HG02970 (cell line): ENCODE data around the gene PTGR3.

Experiments used
- ATAC-seq: cut with Tn5 transposase; IDR thresholded peaks from one replicate; pipeline ENCODE4 v1.9.1; 2021; ENCODE audit warnings: mild to moderate bottlenecking, moderate library complexity, moderate number of reproducible peaks; ENCODE audit not compliant: unreplicated experiment, low FRiP score

Gene PTGR3, protein sequence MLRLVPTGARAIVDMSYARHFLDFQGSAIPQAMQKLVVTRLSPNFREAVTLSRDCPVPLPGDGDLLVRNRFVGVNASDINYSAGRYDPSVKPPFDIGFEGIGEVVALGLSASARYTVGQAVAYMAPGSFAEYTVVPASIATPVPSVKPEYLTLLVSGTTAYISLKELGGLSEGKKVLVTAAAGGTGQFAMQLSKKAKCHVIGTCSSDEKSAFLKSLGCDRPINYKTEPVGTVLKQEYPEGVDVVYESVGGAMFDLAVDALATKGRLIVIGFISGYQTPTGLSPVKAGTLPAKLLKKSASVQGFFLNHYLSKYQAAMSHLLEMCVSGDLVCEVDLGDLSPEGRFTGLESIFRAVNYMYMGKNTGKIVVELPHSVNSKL

DNA sequence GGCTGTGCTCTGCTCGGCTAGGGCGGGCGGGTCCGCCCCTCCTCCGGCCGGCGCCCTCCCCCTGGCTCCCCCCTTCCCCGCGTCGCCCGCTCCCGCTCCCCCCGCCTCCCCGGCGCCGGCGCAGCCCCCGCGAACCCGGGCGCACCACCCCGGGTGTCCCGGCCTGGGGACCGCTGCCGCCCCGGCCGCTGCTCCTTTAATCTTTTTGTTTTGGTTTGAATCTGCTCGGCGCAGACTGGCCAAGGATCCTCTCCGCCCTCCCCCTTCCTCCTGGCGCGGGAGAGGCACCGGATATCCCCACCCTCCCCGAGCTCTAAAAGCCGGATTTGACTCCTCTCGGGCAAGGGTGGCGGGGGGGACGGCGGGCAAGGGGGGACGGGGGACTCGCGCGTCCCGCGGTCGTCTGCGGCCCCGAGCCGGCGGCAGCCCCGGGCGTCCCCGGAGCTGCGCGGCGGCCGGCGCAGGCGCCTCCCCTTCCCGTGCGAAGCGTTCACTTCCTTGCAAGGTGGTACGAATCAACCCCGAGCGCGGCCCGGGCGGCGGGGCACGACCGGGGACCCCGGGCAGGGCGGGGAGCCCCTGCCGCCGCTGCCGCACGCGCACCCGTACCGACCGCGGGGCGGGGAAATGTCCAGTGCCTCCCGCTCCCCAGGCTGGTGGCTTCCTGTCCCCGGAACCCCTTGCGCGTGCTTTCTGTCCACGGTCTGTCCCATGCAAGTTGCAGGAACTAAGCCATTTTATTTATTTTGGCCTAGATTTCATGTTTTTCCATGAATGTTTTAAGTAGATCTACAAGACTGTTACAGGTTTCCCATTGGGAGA, at the start of gene PTGR3:
Gene PTGR3, minus strand, starts transcription at position 11 of the 822 bp plus-strand sequence. CDS start 81 bp downstream, outside the sequence.
- ATAC-seq, result peak; percentile 57

DNA sequence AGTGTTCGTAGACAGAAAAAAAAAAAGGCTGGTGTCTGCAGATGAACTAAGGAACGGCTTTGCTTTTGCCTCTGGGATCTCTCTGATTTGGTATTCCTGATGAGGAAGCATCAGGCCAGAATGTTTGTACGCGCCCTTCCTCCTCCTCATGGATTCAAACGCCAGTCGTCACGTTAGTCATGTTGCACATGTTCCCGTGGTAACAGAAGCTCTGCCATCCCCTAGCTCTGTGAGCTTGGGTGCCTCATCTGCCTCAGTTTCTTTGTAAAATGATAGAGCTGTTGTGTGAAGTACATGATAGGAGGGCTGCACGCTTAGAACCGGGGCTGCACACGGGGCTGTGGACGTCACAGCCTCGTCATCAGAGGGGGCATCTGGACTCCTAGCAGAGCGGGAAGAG, 48.7 kb upstream of the PTGR3 start:
- no peak for ATAC-seq

DNA sequence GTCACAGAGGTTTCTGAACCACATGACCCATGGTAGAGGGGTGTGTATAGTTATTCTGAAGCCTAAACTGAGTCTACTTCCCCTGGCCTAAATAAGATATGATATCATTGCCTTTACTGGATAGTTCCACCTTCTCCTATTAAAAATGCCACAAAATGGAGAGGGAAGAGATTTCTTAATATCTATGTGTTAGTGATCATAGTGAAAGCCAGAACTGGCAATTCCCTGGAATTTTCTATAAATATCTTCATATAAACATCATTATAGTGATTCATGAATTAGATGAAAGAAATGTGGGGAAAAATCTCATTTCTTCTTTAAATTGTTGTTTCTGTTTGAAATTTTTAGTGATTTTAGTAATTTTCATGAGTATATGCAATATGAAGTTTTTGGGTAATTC, 47.4 kb upstream of the PTGR3 start:
- ATAC-seq, result no peak

DNA sequence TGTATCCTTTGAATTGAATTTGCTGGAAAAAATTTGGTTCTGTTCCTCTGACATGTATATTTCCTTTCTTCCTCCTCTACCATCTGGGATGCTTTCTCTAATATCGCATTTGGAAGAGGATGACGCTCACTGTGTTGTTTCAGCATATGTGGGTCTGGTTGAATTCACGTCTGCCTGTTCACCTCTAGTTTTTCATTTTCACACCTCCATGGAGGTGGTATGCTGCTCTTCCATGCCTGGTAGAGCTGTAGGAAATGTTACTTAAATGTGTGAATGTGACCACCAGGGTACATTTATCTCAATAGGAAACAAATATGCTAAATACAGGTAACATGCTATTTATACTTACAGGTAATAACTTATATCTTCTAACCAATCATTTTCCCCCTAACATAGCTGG, 46.2 kb upstream of the PTGR3 start:
- no peak for ATAC-seq

DNA sequence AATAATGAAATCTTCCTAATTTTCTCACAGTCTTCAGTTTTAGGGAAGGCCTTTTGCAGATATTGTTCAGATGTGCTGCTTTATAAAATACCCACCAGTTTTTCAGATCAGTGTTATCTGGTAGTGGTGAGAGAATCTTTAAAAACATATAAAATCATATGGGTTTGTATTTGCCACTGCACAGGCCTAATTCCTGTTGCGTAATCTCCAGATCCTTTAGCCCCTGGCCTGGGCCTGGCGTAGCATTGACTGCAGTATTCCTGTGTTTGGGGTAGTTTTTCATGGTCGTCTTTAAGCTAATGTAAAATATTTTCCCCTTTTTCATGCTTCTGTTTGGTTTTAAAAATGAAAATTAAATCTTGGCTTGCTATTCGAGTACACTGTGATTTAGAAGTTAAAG, 44.8 kb upstream of the PTGR3 start:
- ATAC-seq, result no peak

DNA sequence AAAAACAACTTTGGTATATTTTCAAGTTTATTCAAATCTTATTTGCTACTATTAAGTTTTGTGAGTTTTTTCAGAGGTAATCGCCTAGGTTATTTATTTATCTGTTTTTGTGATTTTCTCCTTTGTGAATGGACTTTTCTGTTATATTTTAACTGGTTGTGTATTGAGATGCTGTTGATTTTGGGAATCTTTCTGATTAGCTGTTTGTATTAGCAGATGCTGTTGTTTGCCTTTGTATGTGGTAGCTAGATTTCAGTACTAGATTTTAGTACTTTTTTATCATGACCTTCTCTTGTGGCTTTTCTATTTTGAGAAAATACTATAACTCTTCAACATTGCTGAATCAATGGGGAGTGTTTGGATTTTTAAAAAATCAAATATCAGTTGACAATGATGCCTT, 44.1 kb upstream of the PTGR3 start:
- no peak for ATAC-seq

DNA sequence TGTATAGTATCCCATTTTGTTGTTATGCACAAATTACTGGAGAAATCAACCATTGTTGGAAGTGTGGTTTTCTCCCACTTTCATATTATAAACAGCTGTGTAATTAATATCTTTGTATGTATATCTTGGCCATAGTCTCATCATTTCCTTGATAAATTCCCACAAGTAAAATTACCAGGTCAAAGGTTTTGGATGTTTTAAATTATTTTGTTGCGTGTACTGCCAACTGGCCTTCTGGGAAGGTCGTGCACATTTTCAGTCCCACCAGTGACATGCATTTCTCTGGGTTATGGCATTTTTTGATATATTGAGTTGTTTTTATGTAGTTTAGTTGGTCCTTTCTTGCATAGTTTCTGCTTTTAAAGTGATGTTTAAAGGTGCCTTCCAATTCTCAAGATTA, 43.2 kb upstream of the PTGR3 start:
- no peak for ATAC-seq

DNA sequence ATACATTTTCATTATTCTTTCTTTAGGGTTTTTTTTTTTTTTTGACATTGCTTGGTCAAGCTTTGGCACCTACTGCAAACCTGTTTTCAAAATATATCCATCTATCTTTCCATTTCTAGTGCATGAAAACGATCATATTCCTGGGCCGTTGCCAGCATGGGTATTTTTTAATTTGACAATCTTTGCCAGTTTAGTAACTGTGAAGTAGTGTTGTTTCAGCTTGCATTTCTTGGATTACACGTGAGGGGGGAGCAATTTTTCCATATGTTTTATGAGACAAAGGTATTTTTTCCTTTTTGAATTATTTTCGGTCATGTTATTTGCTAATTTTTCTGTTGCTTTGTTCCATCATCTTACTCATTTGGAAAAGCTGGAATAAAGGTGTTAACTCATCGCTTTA, 42.5 kb upstream of the PTGR3 start:
- ATAC-seq, result no peak

DNA sequence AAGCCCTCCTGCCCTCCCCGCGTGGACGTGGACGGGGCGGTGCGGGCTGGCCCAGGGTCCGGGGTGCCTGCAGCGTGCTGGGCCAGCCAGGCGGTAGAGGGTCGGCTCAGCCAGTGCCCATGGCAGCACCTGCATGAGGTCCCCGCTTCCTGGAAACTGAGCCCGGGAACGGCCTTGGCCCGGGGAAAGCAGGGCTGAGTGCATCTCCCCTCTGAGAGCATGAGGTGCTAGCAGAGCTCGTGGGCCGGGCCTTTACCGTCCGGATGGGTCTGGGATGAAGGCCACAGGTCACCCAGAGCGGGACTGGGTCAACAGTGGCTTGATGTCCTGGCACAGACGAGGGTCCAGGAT, 41.5 kb upstream of the PTGR3 start:
- ATAC-seq, result no peak

DNA sequence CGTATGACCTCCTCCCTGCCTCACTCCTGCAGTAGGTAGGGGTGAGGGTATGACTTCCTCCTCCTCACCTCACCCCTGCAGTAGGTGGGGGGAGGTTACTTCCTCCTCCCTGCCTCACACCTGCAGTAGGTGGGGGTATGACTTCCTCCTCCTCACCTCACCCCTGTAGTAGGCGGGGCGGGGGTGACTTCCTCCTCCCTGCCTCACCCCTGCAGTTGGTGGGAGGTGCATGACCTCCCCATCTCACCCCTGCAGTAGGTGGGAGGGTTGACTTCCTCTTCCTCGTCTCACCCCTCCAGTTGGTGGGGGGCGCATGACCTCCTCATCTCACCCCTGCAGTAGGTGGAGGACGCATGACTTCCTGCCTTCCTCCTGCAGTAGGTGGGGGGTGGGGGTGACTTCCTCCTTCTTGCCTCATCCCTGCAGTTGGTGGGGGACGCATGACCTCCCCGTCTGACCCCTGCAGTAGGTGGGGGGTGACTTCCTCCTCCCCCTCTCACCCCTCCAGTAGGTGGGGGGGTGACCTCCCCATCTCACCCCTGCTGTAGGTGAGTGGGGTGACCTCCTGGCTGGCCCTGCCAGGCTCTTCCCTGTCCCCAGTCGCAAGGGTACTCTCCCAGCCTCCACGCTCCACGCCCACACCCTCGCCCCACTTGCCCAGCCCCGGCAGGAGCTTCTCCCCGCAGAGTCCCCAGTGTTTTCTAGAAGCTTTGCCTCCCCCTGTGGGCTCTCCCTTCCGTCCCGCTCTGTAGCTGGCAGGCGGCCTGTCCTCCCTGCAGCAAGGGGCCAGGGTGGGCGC, 40.9 kb upstream of the PTGR3 start:
- ATAC-seq, result no peak

DNA sequence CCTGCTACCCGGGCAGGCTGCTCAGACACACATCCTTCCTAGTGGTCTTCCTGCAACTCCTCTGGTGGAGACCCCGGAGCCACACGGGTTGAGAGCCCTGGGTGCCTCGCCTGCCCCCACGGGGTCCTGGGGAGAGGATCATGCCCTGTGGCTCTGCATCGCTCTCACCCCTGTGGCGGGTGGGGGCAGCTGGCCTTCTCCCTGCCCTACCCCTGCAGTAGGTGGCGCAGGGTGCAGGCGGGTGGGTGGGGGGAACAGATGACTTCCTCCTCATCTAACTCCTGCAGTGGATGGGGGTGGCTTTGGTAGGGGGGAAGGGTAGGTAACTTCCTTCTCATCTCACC, 40.2 kb upstream of the PTGR3 start:
- no peak for ATAC-seq

DNA sequence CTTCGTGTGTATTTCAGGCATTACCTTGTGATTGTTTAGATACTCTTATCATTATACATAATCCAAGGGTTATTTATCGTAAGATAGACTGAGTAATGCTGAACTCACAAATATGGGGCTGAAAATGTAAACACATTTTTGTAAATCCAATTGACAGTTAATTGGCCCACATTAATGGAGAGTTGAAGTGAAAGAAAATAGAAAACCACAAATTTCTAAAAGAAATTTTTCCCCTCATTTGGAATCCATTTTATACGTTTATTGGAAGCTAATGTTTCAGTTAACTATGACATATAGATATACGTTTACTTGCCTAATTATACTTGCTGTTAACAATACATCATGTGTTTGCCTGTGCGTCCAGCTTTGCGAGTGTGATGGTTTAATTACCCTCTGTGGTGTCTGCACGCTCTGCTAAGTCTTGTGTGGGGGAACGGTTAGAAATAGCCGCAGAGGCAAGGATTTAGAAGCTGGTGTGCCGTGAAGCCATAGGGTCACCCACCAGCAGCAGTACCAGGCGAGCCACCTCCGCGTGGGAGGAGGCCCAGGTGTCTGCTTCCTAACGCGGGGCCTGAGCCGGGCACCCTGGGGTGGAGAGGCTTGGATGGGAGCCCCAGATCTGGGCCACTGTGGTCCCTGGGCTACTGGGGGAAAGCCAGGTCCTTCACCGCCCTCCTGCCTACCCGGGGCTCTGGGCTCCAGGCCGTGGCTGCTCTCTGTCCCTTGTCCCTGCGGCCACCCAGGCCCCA, 39.7 kb upstream of the PTGR3 start:
- ATAC-seq, result no peak

DNA sequence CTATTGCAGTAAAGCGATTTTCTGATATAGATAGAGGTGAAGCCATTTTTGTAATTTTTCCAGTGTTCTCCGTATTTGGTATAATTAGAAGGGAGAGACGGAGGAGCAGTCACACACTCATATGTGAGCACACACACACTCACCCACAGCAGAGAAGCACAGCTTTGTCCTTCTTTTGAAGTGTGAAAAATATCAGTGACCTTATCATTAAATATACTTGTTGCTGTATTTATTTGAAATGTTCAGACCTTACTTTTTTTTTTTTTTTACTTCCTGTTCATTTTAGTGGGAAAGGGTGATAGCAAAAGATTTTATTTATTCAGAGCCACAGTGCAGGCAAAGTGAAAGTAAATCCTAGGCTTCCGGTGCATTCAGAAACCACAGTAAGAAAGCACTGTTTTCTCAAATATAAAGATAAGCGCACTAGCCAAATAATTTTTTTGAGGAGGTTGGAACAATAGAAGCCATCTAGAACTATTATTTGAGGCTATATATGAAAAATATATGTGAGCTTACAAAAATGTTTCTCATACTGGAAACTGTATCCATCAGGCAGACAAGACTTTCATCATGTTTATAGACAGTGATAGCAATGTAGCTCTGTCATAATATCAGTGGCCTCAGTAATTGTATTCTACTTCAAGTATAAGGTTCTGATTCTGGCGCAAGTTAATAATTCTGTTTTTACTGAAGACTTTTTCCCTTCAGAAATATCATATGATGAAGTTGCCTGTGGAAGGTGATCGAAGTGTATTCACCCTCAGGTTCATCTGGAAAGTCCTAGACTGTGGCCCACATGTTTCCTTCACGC, 38.9 kb upstream of the PTGR3 start:
- ATAC-seq, result no peak

DNA sequence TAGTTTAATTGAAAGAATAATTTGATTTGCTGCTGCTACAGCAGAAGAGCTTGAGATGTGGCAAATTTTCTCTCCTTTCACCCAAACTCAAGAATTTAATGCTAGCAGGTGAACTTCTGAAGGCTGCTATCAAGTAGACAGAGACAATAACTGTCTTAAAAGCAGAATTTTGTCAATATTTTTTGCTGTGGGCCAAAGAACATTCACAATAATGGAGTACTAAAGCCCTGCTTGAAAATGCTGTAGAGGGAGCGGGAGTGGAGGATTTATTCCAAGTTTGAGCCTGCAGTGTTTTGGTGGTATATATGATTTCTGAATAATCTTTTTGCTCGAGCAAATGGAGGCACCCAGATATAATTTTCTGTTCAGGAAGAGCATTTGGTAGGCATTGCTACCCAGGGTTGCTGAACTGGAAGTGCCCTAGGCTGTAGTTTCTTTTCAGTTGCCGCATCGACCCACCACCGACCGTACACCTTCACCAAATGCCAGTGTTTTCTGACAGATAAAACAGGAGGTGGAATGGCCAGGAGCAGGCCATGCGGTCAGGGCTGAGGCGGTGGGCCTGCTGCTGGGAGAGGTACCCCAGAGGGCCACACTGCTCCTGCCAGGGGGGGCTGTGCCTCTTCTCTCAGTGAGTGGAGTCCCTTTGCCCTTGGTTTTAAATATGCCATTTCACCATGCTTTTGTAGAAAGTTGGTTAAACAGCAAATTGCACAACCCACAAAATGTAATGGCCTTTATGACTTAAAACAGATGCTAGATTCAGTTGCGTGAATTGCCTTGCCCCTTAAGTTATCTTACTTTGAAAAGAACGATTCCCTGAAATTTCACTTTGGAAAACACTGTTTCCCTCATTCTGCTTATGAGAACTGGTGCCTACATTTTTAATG, 38.0 kb upstream of the PTGR3 start:
- ATAC-seq, result no peak

DNA sequence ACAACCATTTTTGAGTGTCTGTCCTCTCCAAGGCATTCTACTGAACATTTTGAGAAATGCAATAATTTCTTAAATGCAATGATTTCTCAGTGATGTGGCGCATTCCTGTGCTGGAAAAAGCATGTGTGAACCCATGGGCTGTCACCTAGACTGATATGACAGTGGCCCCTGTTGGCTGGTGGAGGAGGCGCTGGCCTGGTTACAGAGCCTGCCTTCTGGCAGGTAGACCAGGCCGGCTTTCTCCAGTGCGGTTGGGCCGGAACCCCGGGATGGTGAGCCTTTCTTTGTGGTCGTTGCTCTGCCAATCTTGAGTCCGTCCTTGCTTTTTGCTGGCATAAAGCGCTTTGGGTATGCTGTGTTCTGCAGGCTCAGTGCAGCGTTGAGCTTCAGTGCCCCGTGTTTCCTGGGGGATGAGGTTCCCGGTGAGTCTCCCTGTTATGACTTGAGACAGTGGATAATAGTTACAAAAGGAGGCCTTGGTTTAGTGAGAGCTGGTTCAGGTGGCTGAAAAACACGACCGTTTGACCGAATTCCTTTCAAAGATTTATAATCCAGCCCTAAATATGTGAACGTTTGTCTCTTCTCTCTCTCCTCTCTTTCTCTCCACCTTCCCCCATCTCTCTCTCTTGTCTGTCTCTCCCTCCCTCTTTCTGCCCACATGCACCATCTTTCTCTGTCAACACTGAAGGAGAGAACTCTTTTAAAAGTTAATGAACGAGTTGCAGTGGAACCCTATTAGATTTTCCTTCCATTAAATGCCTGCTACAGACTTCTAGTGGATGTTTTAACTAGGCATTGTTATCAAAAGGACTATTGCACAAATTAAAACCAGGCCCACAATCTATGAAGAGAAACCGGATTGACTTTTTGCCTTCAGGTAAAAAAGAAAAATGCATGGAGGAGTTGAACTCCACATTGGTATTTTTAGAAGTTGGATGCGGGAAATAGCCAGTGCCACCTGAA, 35.7 kb upstream of the PTGR3 start:
- ATAC-seq, result no peak

DNA sequence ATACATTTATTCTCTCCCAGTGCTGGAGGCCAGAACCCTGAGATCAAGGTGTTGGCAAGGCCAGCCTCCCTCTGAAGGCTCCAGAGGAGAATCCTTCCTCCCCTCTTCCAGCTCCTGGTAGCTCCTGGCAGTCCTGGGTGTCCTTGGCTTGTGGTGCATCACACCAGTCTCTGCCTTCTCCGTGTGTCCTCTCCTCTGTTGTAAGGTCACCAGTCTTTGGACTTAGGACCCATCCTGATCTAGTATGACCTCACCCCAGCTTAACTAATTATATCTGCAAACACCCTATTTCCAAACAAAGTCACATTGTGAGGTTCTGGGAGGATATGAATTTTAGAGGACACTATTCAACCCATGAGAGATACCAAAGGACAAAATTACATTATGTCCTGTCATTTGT, 32.8 kb upstream of the PTGR3 start:
- no peak for ATAC-seq

DNA sequence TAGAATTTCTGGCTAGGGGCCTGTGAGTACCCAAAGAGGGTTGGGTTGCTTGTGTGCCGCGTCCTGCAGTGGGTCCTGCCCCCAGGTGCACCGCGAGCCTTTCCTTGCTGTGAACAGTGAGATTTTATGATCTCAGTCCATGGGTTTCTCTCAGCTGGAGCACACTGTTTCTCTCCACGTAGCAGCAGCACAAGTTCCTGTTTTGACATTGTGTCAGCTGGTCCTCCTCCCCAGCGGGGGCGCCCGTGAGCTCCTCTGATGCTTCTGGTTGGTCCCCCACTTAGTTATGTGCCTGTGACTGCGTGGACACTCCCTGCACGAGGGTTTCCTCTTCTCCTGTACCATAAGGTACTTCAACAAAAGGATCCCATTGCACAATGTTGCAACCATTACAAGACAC, 31.5 kb upstream of the PTGR3 start:
- ATAC-seq, result no peak

DNA sequence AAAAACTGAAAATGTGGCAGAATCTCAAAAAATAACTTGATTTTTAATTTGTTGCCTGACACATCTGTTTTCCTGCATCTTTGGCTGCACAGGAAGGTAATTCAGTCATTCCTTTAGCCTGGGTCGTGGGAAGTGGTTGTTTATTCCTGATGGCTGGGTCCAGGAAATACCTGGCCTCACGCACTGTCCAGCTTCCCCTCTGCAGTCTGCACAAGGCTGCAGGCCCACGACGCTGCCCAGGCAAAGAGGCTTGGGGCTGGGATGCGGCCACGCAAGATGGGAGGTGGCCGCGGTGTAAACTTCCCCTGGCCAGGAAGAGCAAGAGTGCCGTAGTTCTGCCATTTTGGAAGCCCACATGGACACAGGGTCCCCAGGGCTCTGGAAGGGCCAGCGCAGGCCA, 29.8 kb upstream of the PTGR3 start:
- no peak for ATAC-seq
